Stimulated activated CD4-positive, alpha-beta T cell treated with anti-CD3 and anti-CD28 coated beads, Interleukin-1b, Interleukin-23, amount 100 ng/mL, for 4 hours (primary cell): Measurements from ENCODE around the gene PTCH1.

Source experiments
- DNase-seq, 2 donors: peaks; one replicate each; pipeline ENCODE4 v3.0.0-alpha.2; 2020; ENCODE audit warnings: low read depth in 2 of 2

The PTCH1 gene

GRCh38 chr9:95516734-95517558, at the start of gene PTCH1:
Gene PTCH1, minus strand, starts transcription at chr9:95516971.
- no peak for DNase-seq

- no peak for DNase-seq
Measured at GRCh38 chr9:95565982-95566381, 49.2 kb upstream of the PTCH1 start.

- no peak for DNase-seq
Measured at GRCh38 chr9:95561913-95562312, 45.1 kb upstream of the PTCH1 start.

- no peak for DNase-seq
Measured at GRCh38 chr9:95557142-95557541, 40.4 kb upstream of the PTCH1 start.

GRCh38 chr9:95556521-95556920, 39.8 kb upstream of the PTCH1 start:
- DNase-seq = no peak

- DNase-seq = peak; percentile 3 to 5
Measured at GRCh38 chr9:95552814-95553546, 36.2 kb upstream of the PTCH1 start.

- DNase-seq = no peak
Measured at GRCh38 chr9:95552255-95552654, 35.5 kb upstream of the PTCH1 start.

GRCh38 chr9:95551406-95551805, 34.6 kb upstream of the PTCH1 start:
- DNase-seq = no peak

GRCh38 chr9:95545831-95546567, 29.2 kb upstream of the PTCH1 start:
- no peak for DNase-seq

- DNase-seq = no peak
Measured at GRCh38 chr9:95533996-95534680, 17.4 kb upstream of the PTCH1 start.

- no peak for DNase-seq
Measured at GRCh38 chr9:95529910-95530309, 13.1 kb upstream of the PTCH1 start.

- DNase-seq = no peak
Measured at GRCh38 chr9:95528908-95529502, 12.2 kb upstream of the PTCH1 start.

GRCh38 chr9:95522871-95523370, 6.2 kb upstream of the PTCH1 start:
- DNase-seq = no peak

GRCh38 chr9:95521699-95522098, 4.9 kb upstream of the PTCH1 start:
- DNase-seq = no peak

- no peak for DNase-seq
Measured at GRCh38 chr9:95517559-95518425, 1.0 kb upstream of the PTCH1 start.

GRCh38 chr9:95516221-95516733, 494 bp downstream of the PTCH1 start:
- DNase-seq = no peak

- DNase-seq = no peak
Measured at GRCh38 chr9:95515272-95516113, 1.3 kb downstream of the PTCH1 start.

GRCh38 chr9:95514342-95514741, 2.4 kb downstream of the PTCH1 start:
- no peak for DNase-seq

- DNase-seq = no peak
Measured at GRCh38 chr9:95513711-95514110, 3.1 kb downstream of the PTCH1 start.
